Measurements from ENCODE around the gene IGFLR1.
"Not testable (repeated sequence)": the region's sequence is repeated elsewhere in the genome, so short reads cannot be mapped to it uniquely, and the experiment has no call there.

Gene IGFLR1

DNA sequence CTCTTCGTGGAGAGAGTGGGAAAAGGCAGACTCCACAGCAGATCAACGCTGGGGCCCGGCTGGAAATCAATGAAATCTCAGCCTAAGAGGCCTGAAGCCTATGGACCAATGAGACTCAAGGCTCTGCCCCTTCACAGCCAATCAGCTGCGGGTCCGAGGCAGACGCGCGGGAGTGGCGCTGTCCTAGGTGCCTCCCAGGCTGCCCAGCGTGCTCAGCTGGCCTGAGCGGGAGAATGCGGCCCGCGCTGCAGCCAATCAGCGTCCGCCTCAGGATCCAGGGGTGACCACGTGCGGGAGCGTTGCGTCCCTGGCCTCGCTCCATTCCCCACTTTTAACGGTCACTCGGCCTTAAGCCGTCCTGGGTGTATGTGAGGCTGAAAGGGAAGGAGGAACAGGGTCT lies 38.0 kb downstream of the IGFLR1 start, which contains the start of gene ZBTB32:
TSS of gene ZBTB32 (plus strand) at position 341 of the 400 bp plus-strand sequence. CDS start 10,069 bp downstream, outside the sequence.
- peak; percentile 62 for DNase-seq

DNA sequence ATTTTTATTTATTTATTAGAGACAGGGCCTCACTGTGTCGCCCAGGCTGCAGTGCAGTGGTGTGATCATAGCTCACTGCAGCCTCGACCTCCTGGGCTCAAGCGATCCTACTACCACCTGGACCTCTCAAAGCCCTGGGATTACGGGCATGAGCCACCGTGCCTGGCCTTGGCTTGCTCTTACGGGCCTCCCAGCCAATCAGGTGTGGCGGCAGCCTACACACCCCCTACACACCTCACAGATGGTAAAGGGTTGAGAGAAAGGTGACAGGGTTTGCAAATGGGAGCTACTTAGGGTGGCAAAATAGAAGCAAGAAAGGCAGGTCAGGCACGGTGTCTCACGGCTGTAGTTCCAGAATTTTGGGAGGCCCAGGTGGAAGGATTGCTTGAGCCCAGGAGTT lies 38.9 kb downstream of the IGFLR1 start:
- DNase-seq = no peak

DNA sequence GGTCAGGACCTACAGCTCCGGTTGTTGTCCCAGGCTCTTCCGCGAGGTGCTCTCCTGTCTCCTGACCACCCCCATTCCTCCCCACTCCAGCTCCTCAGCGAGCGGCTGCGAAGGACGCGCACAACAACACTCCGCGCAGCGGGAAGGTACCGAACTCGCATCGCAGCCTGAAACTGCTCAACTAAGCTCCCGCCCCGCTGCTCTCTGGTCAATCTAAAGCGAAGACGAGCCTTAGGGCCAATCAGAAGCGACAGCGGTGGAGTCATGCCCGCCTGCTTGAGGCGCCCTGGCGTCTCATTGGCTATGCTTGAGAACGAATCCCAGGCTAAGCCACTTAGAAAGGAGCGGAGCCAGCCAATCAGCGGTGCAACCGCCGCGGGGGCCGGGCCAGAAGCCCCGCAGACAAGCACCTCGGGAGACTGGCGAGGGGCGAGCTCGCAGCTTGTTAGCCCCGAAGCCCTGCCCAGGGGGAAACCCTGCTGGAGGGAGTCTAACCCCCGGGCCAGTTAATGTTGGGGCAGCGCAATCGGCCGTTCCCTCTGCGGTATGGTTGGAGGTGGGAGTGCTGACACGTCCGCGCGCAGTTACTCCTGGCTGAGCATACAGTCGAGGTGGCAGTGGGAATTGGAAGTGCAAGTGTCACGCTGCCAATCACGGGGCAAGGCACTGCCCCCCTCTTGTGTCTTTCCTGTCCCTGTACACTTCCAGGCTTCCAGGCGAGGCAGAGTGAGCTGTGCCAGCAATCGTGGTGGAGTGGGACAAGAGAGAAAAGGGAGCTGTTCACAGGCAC lies 39.8 kb downstream of the IGFLR1 start:
- DNase-seq = peak; percentile 97

DNA sequence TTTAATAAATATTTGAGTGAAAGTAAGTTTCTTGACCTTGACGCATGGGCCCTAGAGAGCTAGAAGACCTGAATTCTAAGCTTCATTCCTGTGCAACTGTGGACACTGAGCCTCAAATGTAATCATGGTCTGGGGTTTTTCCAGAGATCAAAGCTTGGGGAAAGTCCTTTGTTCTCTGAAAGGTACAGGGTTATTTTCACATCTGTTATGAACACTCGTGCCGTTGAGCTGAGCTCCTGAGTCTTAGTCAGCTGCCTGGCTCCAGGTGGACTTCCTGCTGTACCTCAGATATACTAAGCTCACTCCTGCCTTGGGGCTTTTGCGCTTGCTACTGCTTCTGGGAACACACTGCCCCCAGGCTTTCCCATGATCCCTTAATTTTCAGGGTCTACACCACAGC lies 45.4 kb downstream of the IGFLR1 start:
- DNase-seq = no peak

DNA sequence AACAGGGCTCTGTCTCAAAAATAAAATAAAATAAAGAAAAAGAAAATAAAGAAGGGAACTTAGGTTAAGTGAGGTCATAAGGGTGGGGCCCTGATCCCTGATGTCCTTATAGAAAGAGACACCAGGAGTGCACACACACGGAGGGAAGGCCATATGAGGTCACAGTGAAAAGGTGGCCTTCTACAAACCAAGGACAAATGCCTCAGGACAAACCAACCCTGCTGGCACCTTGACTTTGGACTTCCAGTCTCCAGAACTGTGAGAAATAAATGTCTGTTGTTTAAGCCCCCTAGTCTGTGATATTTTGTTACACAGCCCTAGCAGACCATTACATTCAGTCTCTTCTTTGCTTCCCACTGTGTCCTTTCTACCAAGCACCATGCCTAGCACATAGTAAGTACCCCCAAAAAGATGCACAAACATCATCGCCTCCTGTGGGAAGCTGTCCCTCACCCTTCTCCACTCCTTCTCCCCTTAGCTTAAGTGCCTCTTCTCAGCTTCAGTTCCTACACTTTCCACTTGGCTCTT lies 46.3 kb downstream of the IGFLR1 start:
- no peak for DNase-seq

DNA sequence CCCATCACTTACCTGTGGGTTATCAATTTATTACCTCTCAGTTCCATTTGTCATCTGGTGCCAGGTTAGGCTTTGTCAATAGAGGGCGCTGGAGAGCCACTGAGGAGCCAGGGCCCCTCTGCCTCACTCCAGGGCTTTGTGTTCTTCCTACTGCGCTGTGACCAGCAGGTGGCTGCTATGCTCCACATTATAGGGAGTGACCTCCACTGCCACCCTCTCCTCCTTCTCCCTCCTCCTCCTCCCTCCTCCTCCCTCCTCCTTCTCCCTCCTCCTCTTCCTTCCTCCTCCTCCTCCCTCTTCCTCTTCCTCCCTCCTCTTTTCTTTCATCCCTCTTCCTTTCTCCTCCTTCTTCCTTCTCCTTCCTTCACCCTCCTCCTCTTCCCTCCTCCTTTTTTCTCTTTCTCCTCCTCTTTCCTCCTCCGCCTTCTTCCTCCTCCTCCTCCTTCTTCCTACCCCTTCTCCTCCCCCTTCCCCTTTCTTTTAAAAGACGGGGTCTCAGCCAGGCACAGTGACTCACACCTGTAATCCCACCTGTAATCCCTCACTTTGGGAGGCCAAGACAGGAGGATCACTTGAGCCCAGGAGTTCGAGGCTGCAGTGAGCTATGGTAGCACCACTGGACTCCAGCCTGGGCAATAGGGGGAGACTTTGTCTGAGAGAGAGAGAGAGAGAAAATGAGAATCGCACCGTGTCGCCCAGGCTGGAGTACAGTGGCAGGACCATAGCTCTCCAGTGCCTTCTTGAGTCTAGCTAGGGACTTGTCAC lies 48.2 kb downstream of the IGFLR1 start:
- DNase-seq = peak; percentile 77

DNA sequence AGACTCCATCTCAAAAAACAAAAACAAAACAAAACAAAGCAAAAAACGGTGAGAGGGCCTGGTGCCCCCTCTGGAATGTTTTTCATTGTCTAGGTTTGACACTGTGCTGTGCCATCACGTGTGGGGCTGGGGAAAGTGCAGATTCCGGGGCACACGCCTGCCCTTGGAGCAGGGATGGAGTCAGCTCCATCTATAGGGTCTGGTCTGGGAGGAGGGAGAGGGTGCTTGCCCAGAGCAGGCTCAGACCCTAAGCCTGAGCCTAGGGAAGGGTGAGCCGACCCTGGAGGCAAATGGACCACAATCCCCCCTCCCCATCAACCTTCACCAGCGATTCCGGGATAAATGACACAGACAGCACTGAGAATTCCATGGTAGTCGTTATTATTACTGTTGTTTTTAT lies 48.8 kb downstream of the IGFLR1 start:
- DNase-seq = no peak

DNA sequence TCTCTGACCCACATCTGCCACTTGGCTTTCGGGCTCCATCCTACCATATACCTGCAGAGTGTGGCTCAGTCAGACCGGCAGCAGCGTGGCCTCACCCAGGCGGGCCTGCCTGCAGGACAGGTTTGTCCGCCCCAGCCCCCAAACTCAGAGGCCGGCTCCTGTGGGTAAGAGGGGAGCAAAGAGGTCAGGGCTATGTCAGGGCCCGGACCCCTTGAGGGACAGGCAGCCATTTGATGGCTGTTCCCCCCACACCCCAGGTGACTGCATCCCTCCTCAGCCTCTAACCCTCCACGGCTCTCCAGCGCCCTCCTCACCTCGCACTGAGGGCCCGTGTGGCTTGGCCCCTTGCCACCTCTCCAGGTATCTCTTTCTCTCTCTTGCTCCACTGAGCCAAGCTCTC lies 50.2 kb downstream of the IGFLR1 start:
- DNase-seq = no peak

DNA sequence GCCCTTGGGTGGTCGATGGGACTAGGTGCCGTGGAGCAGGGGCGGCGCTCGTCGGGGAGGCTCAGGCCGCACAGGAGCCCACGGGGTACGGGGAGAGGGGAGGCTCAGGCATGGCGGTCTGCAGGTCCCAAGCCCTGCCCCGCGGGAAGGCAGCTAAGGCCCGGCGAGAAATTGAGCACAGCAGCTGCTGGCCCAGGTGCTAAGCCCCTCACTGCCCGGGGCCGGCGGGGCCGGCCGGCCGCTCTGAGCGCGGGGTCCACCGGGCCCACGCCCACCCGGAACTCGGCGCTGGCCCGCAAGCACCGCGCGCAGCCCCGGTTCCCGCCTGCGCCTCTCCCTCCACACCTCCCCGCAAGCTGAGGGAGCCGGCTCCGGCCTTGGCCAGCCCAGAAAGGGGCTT lies 51.1 kb downstream of the IGFLR1 start:
- DNase-seq = not testable (repeated sequence)

DNA sequence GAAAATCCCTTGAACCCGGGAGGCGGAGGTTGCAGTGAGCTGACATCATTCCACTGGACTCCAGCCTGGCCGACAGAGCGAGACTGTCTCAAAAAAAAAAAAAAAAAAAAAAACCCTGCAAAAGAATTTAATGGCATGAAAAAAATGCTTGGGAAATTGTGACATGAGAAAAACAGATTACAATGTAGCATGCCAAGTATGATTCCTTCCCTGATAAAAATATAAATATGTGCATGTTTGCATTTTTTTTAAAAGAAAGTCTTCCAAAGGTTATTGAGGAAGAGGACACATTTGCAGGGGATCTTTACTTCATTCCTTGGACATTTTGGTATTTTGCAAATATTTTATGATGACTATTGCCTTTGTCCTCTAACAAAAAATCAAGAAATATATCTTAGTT lies 52.4 kb downstream of the IGFLR1 start:
- no peak for DNase-seq
